ENCODE measurements around the gene PACSIN2. TPM values are rescaled to one million over a fixed set of nuclear protein-coding genes. Genes with fewer than 3 reads are reported as not detected.

The PACSIN2 gene
- total and polyA plus RNA-seq, 10 of the 15 experiments (the other 5 are each of a cell fraction or from before 2014, with no cell fraction given) = 0.93 to 78.7 (median 46.8) TPM

- intact Hi-C loops (cut with micrococcal nuclease; ENCODE audit: unreplicated experiment) = no loop called here
- SMC1A ChIA-PET (ENCODE audit: uncharacterized antibody, unreplicated experiment) = interaction anchor here (0.7 to 3.8 kb wide), 8 partner anchors 10 to 115 kb away, joined by 3 to 21 read pairs (median 4); no protein-coding TSS in a partner anchor
- TF ChIP-seq MAX (IDR thresholded peaks at IDR 0.05; ENCODE audit: low read depth, low read length) (no peak), ZNF24 (IDR thresholded peaks at IDR 0.05) (peak; percentile 92), IRF5 (IDR thresholded peaks at IDR 0.05; ENCODE audit: borderline replicate concordance) (no peak), BRCA1 (IDR thresholded peaks at IDR 0.05; ENCODE audit: low read depth, low read length) (no peak), HDAC6 (IDR thresholded peaks at IDR 0.05; ENCODE audit: unreplicated experiment) (no peak), NFYB (IDR thresholded peaks at IDR 0.05; ENCODE audit: insufficient read depth, low read depth, low read length) (no peak), ATF7 (IDR thresholded peaks at IDR 0.05; ENCODE audit: low read depth) (no peak), SMC3 (IDR thresholded peaks at IDR 0.05; ENCODE audit: borderline replicate concordance, low read length) (no peak), ATF3 (IDR thresholded peaks at IDR 0.05; ENCODE audit: borderline replicate concordance, extremely low read depth, low read depth, low read length) (no peak), RBBP5 (conservative IDR thresholded peaks at IDR 0.05) (no peak), ZNF217 (IDR thresholded peaks at IDR 0.05) (no peak), MYC (IDR thresholded peaks at IDR 0.05; ENCODE audit: insufficient read depth, insufficient read length, insufficient replicate concordance, low read length, severe bottlenecking) (no peak), ESRRA (IDR thresholded peaks at IDR 0.05; ENCODE audit: low read length) (no peak), DPF2 (IDR thresholded peaks at IDR 0.05) (0 out of 2 replicates have a peak, but pooled peaks have one; percentile 42), ZSCAN29 (IDR thresholded peaks at IDR 0.05) (no peak), BACH1 (IDR thresholded peaks at IDR 0.05; ENCODE audit: borderline replicate concordance) (no peak), BHLHE40 (IDR thresholded peaks at IDR 0.05; ENCODE audit: borderline replicate concordance in 1 of 2, low read depth in 2 of 2, low read length in 1 of 2) (no peak), ETV6 (conservative IDR thresholded peaks at IDR 0.05 in 1 of 2, IDR thresholded peaks at IDR 0.05 in 1 of 2; ENCODE audit: borderline replicate concordance in 1 of 2, low read depth in 1 of 2) (no peak), NR2C1 (IDR thresholded peaks at IDR 0.05) (no peak), ZNF207 (IDR thresholded peaks at IDR 0.05; ENCODE audit: borderline replicate concordance) (no peak), NFXL1 (IDR thresholded peaks at IDR 0.05; ENCODE audit: borderline replicate concordance) (no peak), BCL11A (IDR thresholded peaks at IDR 0.05; ENCODE audit: low read depth, low read length) (0 out of 2 replicates have a peak, but pooled peaks have one; percentile 27), SPI1 (IDR thresholded peaks at IDR 0.05; ENCODE audit: borderline replicate concordance, insufficient read depth, low read depth, low read length) (0 out of 2 replicates have a peak, but pooled peaks have one; percentile 33), SIX5 (IDR thresholded peaks at IDR 0.05; ENCODE audit: low read depth, low read length, severe bottlenecking) (no peak)
Measured at GRCh38 chr22:42833104-42833503, 181.8 kb downstream of the PACSIN2 start.

More at GRCh38 chr22:42833104-42833503, 181.8 kb downstream of the PACSIN2 start:
- H3K4me3 ChIP-seq = no peak overlapping the region
- peak overlapping the region; percentile 77 for H3K27ac ChIP-seq (ENCODE audit: control insufficient read depth, insufficient read depth)
- CTCF ChIA-PET = interaction anchor here (0.6 to 3.6 kb wide), 10 partner anchors 10 to 376 kb away, joined by 3 to 21 read pairs (median 5); no protein-coding TSS in a partner anchor
- ATAC-seq (peak; percentile 85), DNase-seq (ENCODE audit: low read depth, low spot score) (peak; percentile 33), FAIRE-seq (peak; percentile 18)
- no TSS peak for BruUV-seq (replicated peaks)
- H3K9me3 ChIP-seq (replicated peaks; ENCODE audit: control insufficient read depth, insufficient read depth, low read length) = no peaks in the 10 kb centered on the region; the same call in 2 of the 3 replicates
- peaks cover 27% of the 10 kb centered on the region for H3K4me1 ChIP-seq (ENCODE audit: control insufficient read depth, insufficient read depth, low read length)
- no peaks in the 10 kb centered on the region for H4K20me1 ChIP-seq (ENCODE audit: control insufficient read depth, insufficient read depth)
- no peak overlapping the region for H3K9ac ChIP-seq (ENCODE audit: control insufficient read depth, insufficient read depth, low read length)
- H3K36me3 ChIP-seq (ENCODE audit: control insufficient read depth in 2 of 2, insufficient read depth in 2 of 2, low read length in 1 of 2) = peaks cover 6 to 25% of the 10 kb centered on the region in 2 experiments
- POLR2A ChIA-PET = interaction anchor here (2.5 kb wide), 1 partner anchor 23 kb away, joined by 10 read pairs; the partner anchor contains the start of gene ARFGAP3
- H3K79me2 ChIP-seq (ENCODE audit: control insufficient read depth, insufficient read depth, low read length) = no peaks in the 10 kb centered on the region
- RAD21 ChIA-PET (ENCODE audit: unreplicated experiment) = interaction anchor here (1.1 to 2.8 kb wide), 3 partner anchors 23 to 34 kb away, joined by 5 to 10 read pairs (median 6); no protein-coding TSS in a partner anchor
- in situ Hi-C loops (cut with MboI) = no loop called here
- peak overlapping the region; percentile 11; the same call in 1 of the 2 replicates for H3K4me2 ChIP-seq (ENCODE audit: control insufficient read depth, insufficient read depth)
- no peak overlapping the region for H2AFZ ChIP-seq (ENCODE audit: control insufficient read depth, low read depth, low read length)
- H3K27me3 ChIP-seq (replicated peaks in 1 of 2; ENCODE audit: control insufficient read depth in 2 of 2, insufficient read depth in 2 of 2, low read length in 1 of 2) = no peaks in the 10 kb centered on the region

Data from GM12878 (cell line).